GM08714 (cell line): ENCODE results near the gene EPN2.

ENCODE experiments used
- H3K4me3 ChIP-seq: fragments of 200-500 bp; sonication (Bioruptor generic); 2 replicates; pipeline ENCODE4 v1.5.1; 2014; ENCODE audit warnings: mild to moderate bottlenecking, low read length, inconsistent platforms
- ZNF274 ChIP-seq: IDR thresholded peaks from 2 replicates; pipeline ENCODE4 v1.6.1; 2012; ENCODE audit warnings: mild to moderate bottlenecking, low read depth, low read length

The EPN2 gene

DNA sequence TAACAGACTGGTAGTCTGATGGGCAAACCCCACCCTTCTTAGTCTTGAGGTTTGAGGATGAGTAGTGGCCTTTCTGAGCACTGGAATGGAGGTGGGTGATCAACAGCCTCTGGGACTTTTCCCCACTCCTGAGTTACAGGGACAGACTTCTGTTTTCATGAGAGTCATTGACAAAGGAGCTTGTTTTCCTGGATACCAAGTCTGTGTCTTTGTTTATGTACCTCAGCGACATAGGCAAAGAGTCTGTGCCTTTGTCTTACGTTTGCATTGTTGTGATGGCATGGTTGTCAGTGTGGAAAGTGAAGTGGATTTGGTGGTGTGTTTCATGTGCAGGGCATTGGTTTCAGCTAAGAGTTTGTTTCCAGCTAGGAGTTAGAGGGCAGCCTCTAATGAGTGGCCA lies 17.5 kb downstream of the EPN2 start:
- TF ChIP-seq ZNF274 = no peak
- H3K4me3 ChIP-seq = no peak overlapping the region

DNA sequence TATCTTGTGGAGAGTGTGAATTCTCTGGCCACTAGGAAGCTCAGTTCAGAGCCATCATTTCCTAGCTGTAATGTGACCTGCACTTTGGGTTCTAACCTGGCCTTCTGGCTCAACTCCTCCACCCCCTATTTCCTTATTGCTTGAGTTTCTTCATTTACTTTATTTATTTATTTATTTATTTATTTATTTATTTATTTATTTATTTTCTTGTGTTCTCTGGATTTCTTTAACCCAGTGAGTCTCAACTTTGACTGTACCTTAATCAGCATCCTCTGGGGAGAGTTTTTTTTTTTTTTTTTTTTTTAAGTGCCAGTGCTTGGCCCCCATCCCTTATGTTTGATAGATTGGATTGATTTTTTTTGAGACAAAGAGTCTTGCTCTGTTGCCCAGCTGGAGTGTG lies 18.1 kb downstream of the EPN2 start:
- TF ChIP-seq ZNF274 = no peak
- H3K4me3 ChIP-seq = no peak overlapping the region

DNA sequence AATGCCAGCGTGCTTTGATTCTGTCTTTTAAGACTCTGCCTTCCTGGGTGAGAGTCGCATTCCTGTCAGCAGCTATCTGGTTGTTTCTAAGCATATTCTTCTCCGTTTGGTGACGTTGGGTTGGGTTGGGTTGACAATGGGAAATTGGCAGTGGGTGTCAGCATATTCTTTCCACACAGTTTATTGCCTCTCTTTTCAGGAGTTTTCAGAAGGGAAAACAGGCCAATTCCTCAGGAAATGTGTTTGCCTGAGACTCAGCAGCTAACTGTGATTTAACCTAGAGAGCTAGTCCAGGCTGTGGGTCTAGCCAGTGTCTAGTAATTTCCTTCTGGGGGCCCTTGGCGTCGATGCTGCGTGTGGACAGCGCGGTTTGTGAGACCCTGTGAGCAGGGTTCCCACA lies 21.2 kb downstream of the EPN2 start:
- H3K4me3 ChIP-seq = no peak overlapping the region
- no peak for TF ChIP-seq ZNF274

GRCh38 chr17:19260958-19261357 lies 23.8 kb downstream of the EPN2 start:
- no peak overlapping the region for H3K4me3 ChIP-seq
- no peak for TF ChIP-seq ZNF274

GRCh38 chr17:19261426-19261825 lies 24.3 kb downstream of the EPN2 start:
- no peak for TF ChIP-seq ZNF274
- H3K4me3 ChIP-seq = no peak overlapping the region

DNA sequence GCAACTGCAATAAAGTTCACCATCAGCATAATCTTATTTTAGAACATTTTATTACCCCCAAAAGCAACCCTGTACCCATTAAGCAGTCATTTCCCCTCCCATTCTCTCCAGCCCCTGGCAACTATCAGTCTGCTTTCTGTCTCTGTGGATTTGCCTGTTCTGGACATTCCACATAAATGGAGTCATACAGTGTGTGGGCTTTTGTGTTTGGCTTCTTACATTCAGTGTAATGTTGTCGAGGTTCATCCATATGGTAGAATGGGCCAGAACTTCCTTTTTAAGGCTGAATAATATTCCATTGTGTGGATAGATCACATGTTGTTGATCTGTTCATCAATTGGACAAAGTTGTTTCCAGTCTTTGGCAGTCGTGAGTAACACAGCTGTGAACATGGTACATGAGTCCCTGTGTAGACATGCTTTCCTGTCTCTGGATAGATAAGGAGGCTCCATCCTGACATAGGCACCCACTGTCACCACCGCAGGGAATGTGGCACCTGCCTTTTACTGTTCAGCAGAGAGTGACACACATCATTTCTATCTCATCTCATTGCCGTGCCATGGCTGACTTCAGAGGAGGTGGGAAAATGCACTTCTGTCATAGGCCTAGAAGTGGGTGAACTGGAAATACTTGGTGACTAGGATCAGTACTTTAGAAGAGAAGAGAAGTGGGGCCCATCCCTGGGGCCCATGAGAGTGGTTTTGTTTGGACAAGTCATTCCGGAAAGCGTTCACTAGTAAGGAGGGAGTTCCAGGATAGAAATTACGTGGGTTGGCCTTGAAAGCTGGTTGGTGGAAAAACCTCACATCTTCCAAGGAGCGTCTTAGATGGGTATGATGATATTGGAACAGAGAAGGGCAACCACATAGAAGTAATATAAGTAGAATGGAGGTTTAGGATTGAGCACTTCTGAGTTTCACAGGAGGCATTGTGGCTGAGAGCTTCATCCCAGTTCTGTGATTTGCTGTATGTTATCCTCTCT lies 25.8 kb downstream of the EPN2 start:
- no peak overlapping the region for H3K4me3 ChIP-seq
- TF ChIP-seq ZNF274 = no peak

DNA sequence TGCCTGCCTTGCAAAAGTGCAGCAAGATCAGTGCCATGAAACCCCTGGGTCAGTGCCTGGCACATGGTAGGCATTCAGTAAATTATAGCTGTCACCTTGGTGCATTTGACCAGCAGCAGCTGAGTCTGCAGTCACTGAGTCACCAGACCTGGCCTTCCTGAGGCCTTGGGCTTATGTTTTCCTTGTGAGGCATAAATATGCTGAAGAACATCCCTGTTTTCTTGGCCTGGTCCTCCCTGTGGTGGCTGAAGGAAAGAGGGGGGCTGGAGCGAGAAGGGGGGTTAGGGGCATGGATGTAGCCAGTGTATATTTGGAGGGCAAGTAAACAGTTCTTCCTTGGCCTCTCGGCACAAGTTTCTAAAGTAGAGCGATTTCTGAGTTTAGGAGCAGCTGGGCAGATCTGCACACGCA lies 26.5 kb downstream of the EPN2 start:
- no peak for TF ChIP-seq ZNF274
- no peak overlapping the region for H3K4me3 ChIP-seq

- H3K4me3 ChIP-seq = no peak overlapping the region
- TF ChIP-seq ZNF274 = no peak
Measured at GRCh38 chr17:19264268-19264667, 27.1 kb downstream of the EPN2 start.

DNA sequence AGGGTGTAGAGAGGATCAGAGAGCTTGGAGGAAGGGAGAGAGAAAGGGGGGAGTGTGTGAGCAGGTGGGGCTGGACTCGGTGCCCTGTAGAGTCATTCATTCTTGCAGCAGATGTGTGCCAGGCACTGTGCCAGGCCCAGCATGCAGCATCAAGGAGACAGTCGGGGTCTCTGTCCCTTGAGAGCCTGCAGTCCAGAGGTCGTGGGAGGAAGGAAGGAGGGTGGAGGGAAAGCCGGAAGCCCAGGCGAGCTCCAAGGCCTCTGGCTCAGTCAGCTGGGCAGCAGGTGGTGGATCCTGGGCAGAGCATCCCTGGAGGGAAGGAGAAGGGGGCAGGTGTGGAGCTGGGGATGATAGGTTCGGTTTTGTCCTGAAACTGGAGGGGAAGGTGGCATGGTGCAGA lies 27.5 kb downstream of the EPN2 start:
- H3K4me3 ChIP-seq = no peak overlapping the region
- TF ChIP-seq ZNF274 = no peak

GRCh38 chr17:19265755-19266154 lies 28.6 kb downstream of the EPN2 start:
- no peak overlapping the region for H3K4me3 ChIP-seq
- no peak for TF ChIP-seq ZNF274

DNA sequence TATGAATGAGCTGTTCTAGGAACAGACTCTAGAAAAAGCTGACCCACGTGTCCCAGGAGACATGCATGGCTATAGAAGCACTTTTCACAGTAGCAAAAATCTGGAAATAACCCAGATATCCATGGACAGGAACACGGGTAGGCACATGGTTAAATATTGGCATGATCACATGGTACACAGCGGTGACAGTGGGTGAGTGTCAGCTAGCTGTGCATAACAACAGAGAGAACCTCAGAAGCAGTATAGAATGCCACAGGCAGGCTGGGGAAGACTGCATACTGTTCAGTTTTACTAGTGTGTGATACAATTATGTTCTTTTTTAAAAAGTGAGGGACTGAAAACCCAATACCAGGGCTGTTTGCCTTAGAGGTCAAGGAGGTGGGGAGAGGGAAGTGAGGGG lies 31.4 kb downstream of the EPN2 start:
- no peak for TF ChIP-seq ZNF274
- H3K4me3 ChIP-seq = no peak overlapping the region

GRCh38 chr17:19269106-19269505 lies 31.9 kb downstream of the EPN2 start:
- H3K4me3 ChIP-seq = no peak overlapping the region
- no peak for TF ChIP-seq ZNF274

- H3K4me3 ChIP-seq = no peak overlapping the region
- no peak for TF ChIP-seq ZNF274
Measured at GRCh38 chr17:19269641-19270040, 32.5 kb downstream of the EPN2 start.

DNA sequence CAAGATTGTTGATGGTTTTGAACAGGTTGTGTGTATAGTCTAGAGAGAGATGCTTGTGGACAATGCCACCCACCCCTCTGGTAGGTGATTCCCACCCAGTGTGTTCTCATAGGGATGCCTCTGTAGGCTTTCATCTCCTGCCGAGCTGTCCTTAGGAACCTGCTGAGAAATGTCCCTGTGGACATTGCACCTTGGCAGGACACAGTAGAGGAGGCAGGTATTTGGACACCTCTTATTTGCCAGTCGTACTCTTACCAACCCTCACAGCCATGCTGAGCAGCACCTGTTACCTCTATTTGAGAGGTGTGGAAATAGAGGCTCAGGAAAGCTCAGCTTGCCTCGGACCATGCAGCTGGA lies 33.2 kb downstream of the EPN2 start:
- no peak for TF ChIP-seq ZNF274

GRCh38 chr17:19270704-19271611 lies 33.8 kb downstream of the EPN2 start:
- TF ChIP-seq ZNF274 = no peak
- no peak overlapping the region for H3K4me3 ChIP-seq

More for the DNA sequence above, 33.2 kb downstream of the EPN2 start:
- H3K4me3 ChIP-seq = no peak overlapping the region
